HG03159 (cell line): ENCODE results near the gene SYK.

Source experiments
- ATAC-seq: cut with Tn5 transposase; IDR thresholded peaks from one replicate; pipeline ENCODE4 v1.9.1; 2021; ENCODE audit warnings: mild to moderate bottlenecking, moderate library complexity; ENCODE audit not compliant: unreplicated experiment

SYK gene

DNA sequence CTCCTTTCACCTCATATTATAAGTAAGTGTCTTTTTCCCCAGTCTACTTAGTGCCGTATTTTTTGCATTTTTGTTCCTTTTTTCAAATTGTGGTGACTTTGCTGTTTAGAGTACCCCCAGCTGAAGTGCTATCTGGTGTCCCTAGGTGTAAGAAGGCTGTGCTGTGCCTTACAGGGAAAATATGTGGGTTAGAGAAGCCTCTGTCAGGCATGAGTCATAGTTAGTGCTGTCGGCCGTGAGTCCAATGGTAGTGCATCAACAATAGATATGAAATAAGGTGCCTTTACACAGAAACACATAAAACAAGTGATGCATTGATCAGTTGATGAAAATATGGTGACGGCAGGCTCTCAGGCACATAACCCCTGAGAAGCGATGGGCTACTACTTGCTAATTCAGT is 20.1 kb downstream of the SYK start:
- ATAC-seq: no peak

DNA sequence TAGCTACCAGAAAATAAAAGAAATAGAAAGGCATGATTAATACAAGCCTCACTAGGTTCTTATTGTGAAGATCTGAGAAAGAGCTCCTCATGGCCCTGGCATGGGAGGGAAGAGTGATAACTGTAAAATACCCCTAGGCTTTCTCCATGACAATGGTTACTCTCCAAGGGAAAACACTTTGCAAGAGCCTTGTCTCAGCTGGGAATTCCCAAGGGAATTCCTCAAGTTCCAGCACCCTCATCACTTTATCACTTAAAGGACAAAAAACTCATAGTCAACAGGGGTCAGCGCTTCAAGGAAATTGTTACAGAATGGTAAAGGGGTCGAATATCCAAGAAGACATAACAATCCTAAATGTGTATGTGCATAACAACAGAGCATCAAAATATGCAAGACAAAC is 21.2 kb downstream of the SYK start:
- ATAC-seq: no peak

DNA sequence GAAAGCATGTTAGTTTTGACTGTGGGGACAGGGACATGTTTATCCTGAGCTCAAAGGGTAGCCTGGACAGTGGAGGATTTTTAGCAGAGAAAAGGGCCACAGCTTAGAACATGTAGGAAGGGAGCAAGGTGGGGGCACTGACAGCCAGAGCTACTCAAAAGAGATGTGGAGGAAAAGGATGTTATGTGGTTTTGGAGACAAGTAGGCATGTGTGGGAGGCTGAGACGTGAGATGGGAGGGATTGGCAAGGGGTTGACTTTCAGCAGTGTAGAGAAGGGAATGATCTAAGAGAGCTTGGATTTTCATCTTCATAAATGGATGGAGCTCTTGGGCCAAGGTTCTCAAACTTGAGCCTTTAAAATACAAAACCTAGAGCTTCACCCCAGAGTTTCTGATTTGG is 24.0 kb downstream of the SYK start:
- no peak for ATAC-seq

DNA sequence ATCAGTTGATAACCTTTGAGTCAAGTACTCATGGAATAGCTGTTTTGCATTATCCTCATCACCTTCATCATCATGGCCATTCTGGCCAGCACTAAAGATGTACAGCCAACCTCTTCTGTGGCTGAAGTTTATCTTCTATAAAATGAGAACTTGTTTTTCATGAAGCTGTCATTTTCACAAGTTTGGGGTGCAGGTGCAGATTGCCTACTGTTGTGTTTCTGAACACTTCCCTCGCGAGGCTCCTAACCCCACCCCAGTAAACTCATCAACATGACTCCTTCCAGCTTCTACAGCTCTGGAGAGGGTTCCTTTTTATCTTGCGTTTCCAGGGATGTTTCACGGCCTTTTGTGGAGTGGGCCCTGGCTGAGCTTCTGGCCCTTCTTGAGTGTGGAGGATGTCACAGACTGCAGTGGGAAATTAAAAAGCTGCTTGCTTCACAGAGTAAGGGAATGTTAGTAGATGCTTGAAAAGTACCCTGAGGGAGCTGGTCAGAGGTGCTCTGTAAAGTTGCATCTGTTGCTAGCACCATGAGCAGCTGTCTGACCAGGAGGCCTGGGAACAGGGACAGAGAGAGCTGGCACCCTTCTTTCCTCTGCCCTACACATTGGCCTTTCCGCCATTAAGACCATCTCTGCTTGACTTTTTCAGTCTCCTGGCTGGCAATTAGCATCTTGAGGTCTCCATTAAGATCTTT is 24.9 kb downstream of the SYK start:
- no peak for ATAC-seq

DNA sequence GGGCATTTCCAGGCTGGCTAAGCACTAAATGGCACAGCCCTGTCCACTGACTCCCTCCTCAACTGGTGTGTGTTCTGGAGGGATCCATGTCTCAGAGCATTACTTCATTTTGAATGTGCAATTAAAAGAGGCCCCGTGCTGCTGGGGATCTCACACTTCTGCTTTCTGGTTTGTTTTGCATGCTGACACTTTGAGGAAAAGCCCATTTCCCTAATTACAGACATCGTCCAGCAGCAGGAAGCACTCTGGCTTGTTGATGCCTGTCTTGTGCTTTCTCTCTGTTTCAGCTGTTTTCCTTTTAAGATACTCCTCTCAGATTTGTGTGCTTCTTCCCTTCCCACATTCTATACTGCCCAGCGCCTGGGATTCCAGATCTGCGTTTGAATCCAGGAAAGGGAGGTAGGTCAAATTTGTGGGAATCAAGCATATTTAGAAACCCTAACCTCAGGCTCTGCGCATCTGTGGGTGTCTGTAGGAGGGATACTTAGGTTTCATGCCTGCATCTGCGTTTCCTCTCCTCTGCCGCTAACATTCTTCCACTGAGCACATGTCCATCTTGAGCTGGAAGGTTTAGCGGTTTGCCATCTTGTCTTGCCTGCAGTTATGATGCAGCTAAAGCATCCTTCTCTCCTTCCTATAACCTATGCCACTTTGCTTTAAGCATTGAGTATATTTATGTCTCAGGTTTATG is 25.7 kb downstream of the SYK start:
- ATAC-seq: peak; percentile 60

DNA sequence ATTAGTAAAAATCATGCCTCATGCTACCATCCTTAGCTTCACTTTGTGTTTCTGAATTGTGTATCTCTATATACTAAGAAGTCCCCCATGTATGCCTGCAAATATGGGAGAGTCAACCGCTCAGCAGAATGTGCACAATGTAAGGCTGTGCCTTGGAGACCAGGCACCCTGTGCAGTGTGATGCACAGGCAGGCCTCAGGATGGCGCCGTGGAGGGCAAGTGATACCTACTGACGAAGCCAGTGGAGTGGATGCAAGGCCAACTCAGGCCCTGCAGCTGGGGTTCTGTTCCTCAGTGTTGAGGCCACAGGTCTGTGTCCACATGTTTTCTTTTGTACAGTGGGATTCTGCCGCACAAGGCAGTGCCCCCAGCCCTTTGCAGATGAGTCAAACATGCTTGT is 28.4 kb downstream of the SYK start:
- no peak for ATAC-seq

DNA sequence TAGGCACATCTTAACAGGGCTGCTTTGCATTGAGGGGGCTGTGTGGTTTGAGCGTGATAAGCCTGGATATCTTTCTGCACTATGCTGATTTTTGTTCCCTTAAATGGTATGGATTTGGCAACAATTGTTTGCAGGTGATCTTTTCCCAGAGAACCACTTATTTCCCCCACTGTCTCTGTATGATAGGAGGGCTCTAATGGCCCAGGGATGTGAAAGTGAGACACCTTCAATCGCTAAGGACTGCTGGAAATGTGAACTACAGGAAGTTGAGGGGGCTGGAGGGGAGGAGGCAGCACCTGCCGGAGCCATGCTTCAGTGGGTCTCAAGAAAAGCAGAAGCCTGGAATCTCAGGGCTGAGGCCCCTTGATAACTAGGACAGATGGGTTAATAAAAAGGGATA is 29.4 kb downstream of the SYK start:
- ATAC-seq: peak; percentile 43

DNA sequence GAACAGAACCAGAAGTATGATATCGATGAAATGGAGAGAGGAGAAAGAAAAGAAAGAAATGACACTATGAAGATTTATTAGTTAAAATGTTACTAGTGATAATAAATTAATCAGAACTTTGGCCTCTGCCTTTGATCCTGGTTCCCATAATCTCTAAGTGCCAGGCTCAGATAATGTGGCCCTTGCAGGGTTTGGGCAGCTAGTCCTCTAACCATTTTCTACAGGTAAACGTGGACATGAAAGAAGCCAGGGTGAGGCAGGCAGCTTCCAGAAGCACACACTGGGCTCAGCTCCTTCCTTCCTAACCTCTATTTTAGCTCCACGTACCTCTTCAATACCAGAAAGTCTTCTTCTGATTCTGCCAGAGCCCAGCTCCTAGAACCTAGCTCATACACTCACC is 30.6 kb downstream of the SYK start:
- ATAC-seq: no peak

DNA sequence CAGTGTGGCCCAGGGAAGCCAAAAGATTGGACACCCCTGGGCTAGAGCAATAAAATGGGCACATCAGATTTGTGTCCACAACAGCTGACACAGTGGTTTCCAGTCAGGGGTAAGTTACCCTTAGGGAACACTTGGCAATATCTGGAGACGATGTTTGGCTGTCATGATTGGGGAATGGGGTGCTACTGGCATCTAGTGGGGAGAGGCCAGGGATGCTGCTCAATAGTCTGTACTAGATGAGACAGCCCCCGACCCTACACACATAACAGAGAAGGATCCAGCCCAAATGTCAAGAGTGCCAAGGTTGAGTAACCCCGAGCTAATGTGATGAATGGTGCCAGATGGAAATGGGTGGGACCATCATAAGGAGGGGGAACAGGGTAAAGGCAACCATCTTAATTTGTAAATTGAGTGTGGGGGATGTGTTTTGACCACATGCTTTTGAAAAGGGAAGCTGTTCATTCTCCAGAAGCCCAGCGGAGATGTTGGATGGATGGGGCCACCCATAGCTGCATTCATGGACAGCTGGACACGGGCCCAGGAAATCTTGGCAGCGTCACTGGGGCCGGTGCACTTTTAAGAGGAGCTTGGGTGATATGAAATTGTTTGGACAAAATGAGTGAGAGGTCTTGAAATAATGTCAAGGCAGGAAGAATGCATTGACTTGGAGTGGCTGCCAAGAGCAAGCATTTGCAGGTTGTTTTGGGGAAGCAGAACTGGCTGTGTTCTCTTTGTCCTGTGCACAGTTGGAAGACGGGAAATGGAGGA is 33.4 kb downstream of the SYK start:
- no peak for ATAC-seq

DNA sequence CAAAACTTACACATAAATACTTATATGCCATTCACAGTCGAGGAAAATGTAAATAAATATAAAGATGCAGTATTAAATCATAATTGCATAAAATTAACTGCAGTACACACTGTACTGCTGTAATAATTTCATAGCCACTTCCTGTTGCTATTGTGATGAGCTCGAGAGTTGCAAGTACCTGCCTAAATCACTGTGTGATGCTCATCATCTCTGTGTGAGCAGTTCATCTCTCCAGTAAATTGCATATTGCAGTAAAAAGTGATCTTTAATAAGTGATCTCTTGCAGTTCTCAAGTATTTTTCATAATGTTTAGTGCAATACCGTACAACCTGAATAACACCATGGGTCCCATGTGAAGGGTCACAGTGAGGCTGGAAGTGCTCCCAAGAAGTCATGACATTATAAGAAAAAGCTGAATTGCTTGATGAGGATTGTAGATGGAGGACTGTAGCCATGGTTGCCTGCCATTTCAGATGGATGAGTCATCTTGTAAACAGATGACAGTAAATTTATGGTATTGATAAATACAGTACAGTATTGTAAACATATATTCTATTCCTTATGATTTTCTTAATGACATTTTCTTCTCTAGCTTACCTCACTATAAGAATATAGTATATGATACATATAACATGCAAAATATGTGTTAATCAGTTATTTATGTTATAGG is 34.9 kb downstream of the SYK start:
- ATAC-seq: no peak

DNA sequence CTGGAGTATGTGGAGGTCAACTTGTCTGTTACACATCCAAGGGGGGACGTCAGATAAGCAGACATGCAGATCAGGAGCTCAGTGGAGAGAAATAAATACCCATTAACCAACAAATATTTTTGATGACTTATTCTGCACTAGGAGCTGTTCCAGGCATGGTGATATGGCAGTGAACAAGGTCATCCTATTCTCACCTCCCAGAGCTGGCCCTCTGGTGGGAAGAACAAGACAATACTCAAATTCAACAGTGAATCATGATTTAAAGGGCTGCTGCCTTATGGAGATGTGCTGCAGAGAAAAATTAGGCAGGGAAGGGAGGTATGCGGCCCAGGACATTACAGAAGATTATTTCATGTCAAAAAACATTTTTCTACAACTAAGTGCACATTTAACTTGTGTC is 36.5 kb downstream of the SYK start:
- ATAC-seq: no peak

DNA sequence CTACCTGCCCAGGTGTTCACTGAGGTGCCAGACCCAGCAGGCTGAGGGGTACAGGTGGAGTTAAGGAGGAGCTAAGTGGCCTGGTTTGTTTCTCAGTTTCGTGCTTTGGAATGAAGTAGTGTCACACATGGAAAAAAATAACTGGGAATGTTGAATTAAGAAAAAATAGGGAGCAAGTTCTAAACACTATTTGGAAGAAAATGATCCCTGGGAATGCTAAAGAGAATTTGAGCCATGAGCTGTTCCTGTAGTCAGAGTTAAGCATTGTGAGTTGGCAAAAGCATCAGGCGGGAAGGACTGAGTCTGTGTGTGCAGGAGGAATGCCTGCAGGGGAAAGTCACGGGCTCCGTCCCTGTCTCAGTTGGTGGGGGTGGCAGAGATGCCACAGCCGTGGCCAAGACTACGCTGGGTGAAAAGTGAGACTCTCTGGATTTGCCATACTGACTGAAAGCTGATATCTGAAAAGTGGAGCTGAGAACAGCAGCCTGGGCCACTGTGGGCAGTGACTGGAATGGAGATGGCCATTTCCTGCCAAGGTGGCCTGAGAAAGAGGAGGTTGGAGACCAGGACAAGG is 37.0 kb downstream of the SYK start:
- ATAC-seq: no peak

DNA sequence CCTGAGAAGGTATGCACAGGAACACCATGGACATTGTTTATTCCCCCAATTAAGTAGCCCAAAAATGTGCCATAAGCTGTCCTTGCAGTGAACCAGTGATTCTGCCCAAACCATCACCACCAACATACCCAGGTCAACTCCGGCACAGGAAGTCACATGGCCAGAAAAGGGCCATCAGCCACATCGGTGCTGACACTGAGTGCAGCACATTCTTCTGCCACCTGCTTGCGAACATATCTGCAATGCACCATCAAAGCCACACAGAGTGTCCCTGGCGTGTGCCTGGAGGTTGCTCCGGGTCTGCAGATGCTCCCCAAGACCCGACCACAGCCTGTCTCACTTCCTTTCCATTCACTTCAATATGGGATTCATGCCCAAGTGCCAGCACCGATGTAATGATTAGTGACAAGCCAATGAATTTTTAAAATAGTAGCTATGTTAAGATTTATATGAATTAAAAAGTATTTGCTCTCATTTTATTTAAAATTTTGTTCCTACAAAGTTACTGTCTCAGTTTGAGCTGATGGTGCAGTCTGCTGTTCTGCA is 37.6 kb downstream of the SYK start:
- ATAC-seq: no peak

DNA sequence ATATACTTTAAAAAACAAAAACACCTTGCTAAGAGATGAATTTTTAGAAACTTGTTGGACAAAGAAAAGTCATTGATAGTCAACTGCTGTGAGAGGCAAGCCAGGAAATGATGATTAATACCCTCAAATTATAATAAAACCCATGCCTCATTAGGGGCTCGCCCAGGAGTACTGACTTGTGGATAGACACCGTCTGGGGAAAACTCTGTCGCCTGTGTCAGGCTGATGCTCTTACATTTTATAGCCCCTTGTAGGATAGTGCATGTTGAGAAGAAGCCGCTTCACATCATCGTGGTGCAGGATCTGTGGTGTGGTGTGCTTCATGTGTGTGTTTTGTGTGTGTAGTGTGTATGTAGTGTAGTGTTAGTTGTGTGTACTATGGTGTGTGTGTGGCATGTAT is 39.1 kb downstream of the SYK start:
- no peak for ATAC-seq

DNA sequence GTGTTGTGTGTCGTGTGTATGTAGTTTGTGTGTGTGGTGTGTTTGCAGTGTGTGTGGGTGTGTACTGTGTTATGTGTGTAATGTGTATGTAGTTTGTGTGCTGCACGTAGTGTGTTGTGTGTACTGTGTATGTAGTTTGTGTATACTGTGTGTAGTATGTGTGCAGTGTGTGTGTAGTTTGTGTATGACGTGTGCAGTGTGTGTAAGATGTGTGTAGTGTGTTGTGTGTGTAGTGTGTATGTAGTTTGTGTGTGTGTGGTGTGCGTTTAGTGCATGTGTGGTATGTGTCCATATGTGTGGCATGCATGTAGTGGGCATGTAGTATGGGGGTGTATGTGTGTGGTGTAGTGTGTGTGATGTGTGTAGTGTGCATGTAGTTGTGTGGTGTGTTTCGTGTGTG is 39.6 kb downstream of the SYK start:
- no peak for ATAC-seq

DNA sequence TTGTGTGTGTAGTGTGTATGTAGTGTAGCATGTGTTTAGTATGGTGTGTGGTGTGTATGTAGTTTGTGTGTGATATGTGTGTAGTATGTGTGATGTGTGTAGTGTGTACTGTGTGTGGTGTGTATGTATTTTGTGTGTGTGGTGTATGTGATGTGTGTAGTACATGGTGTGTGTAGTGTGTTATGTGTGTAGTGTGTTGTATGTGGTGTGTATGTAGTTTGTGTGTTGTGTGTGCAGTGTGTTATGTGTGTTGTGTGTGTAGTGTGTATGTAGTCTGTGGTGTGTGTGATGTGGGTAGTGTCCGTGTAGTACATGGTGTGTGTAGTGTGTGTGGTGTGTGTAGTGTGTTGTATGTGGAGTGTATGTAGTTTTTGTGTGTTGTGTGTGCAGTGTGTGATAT is 40.0 kb downstream of the SYK start:
- ATAC-seq: no peak

DNA sequence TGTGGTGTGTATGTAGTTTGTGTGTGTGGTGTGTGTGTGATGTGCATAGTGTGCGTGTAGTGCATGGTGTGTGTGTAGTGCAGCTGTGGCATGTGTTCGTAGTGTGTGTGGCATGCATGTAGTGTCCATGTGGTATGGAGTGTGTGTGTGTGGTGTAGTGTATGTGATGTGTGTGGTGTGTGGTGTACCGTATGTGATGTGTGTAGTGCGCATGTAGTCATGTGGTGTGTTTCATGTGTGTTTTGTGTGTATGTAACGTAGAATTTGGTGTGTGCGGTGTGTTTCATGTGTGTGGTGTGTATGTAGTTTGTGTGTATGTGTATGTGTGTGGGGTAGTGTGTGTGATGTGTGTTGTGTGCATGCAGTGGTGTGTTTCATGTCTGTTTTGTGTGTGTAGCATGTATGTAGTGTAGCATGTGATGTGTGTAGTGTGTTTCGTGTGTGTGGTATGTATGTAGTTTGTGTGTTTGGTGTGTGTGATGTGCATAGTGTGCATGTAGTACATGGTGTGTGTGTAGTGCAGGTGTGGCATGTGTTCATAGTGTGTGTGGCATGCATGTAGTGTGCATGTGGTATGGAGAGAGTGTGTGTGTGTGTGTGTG is 40.7 kb downstream of the SYK start:
- no peak for ATAC-seq

DNA sequence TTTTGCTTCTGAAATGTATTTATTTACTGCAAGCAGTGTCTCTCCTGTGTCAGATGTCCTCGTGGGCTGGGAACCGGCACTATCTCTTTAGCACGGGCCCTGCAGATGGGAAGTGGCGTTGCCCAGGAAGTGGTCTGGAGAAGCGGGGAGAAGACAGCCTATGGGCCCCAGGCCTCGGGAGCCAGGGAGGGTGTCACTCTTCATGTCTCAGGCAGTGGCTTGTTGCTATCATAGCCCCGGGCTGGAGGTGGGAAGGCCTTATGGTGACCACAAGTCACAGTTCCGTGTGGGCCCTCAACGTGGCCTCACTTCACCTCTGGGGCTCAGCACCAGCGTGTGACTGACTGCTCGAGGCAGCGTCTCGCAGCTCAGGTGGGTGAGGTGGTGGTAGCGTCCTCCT is 41.4 kb downstream of the SYK start:
- no peak for ATAC-seq

DNA sequence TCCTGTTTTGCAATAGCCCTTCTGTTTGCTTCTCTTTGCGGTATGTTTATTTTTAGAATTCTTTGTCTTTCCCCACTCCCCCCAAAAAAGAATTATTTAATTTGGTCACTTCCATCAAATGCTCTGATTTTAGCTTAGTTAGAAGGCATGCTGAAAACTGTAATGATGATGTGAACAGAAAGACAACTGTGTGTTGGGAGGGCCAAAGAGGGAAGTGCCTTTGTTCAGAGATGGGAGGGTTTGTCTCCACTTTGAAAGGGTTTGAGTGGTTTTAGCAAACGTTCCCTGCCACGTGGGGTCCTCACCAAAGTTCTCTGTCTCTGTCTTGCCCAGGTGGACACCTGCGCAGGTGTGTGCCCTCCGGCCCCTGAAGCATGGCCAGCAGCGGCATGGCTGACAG is 41.9 kb downstream of the SYK start:
- no peak for ATAC-seq

DNA sequence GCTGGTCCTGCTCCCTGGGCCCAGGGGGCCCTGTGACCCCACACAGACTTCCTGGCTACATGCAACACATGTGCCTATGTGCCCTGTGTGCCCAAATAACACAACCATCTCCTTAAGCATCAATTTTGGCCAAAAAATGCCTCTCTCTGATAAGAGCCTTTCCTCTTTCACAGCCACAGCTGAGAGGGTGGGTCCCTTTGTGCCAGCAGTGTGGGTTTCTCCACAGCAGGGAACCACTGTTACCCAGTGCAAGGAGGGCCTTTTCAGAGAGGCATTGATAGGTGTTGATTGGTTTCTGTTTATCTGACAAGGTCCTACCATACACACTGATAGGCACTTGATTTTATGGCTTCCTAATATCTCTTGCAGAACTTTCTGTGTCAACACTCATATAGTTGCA is 42.7 kb downstream of the SYK start:
- no peak for ATAC-seq
